Osteocyte (in vitro differentiated cells): ENCODE measurements around the gene ARMC2. TPM values are rescaled to one million over a fixed set of nuclear protein-coding genes. Genes with fewer than 3 reads are reported as not detected.
"Not testable (repeated sequence)": the region's sequence is repeated elsewhere in the genome, so short reads cannot be mapped to it uniquely, and the experiment has no call there.

ENCODE experiments used
- DNase-seq: peaks from one replicate; pipeline ENCODE4 v3.0.0; 2021; ENCODE audit warnings: mixed read lengths; ENCODE audit not compliant: unreplicated experiment; ENCODE audit errors: extremely low spot score
- H3K27ac Mint-ChIP-seq: one replicate; pipeline ENCODE4 v1.8.0; 2021; ENCODE audit warnings: mild to moderate bottlenecking, mixed read lengths; ENCODE audit not compliant: unreplicated experiment
- H3K27me3 Mint-ChIP-seq: one replicate; pipeline ENCODE4 v1.8.0; 2021; ENCODE audit warnings: mixed read lengths; ENCODE audit not compliant: unreplicated experiment
- H3K36me3 Mint-ChIP-seq: one replicate; pipeline ENCODE4 v1.8.0; 2021; ENCODE audit warnings: mixed read lengths; ENCODE audit not compliant: unreplicated experiment
- H3K4me1 Mint-ChIP-seq: one replicate; pipeline ENCODE4 v1.8.0; 2021; ENCODE audit warnings: mixed read lengths; ENCODE audit not compliant: unreplicated experiment
- H3K4me3 Mint-ChIP-seq: one replicate; pipeline ENCODE4 v1.8.0; 2021; ENCODE audit warnings: mild to moderate bottlenecking, moderate library complexity, mixed read lengths; ENCODE audit not compliant: unreplicated experiment
- H3K9me3 Mint-ChIP-seq: one replicate; pipeline ENCODE4 v1.8.0; 2021; ENCODE audit warnings: mixed read lengths; ENCODE audit not compliant: unreplicated experiment
- total RNA-seq: library from RNA; stranded (reverse); gene quantifications from 2 replicates; pipeline ENCODE4 v1.2.1, GENCODE V29; 2021
- TF ChIP-seq, protein P1 (sequence below): fragments of 200-600 bp; sonication (generic); IDR thresholded peaks from 2 replicates; pipeline ENCODE4 v1.5.0; 2021; ENCODE audit warnings: antibody characterized with exemption, mild to moderate bottlenecking, moderate library complexity

The ARMC2 gene
- total RNA-seq, 1 donor from 2014 or later = 8.3 TPM

DNA sequence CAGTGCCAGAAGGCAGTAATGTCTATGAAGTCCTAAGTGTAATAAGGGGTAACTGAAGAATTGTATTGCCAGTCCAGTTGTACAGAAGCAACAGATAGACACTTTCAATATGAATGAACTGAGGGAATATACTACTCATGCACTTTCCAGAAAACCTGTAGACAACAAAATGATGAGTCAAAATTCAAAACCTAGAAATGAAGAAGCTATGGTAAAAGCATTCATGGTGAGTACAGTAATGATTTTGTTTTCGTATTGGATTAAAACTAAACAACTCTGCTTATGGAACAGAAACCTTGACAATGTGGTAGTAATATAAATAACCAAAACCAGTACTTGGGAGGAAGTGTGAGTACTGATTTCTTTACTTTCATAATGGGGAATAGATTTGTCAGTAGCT, 35.0 kb downstream of the ARMC2 start:
- TF ChIP-seq, protein P1, sequence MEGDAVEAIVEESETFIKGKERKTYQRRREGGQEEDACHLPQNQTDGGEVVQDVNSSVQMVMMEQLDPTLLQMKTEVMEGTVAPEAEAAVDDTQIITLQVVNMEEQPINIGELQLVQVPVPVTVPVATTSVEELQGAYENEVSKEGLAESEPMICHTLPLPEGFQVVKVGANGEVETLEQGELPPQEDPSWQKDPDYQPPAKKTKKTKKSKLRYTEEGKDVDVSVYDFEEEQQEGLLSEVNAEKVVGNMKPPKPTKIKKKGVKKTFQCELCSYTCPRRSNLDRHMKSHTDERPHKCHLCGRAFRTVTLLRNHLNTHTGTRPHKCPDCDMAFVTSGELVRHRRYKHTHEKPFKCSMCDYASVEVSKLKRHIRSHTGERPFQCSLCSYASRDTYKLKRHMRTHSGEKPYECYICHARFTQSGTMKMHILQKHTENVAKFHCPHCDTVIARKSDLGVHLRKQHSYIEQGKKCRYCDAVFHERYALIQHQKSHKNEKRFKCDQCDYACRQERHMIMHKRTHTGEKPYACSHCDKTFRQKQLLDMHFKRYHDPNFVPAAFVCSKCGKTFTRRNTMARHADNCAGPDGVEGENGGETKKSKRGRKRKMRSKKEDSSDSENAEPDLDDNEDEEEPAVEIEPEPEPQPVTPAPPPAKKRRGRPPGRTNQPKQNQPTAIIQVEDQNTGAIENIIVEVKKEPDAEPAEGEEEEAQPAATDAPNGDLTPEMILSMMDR = no peak
- Mint-ChIP-seq H3K36me3 (peaks cover 18% of the 10 kb centered on the region), H3K4me3 (no peak overlapping the region), H3K27ac (no peak overlapping the region), H3K27me3 (no peaks in the 10 kb centered on the region), H3K4me1 (peaks cover 1% of the 10 kb centered on the region), H3K9me3 (peaks cover 9% of the 10 kb centered on the region)
- DNase-seq = no peak

DNA sequence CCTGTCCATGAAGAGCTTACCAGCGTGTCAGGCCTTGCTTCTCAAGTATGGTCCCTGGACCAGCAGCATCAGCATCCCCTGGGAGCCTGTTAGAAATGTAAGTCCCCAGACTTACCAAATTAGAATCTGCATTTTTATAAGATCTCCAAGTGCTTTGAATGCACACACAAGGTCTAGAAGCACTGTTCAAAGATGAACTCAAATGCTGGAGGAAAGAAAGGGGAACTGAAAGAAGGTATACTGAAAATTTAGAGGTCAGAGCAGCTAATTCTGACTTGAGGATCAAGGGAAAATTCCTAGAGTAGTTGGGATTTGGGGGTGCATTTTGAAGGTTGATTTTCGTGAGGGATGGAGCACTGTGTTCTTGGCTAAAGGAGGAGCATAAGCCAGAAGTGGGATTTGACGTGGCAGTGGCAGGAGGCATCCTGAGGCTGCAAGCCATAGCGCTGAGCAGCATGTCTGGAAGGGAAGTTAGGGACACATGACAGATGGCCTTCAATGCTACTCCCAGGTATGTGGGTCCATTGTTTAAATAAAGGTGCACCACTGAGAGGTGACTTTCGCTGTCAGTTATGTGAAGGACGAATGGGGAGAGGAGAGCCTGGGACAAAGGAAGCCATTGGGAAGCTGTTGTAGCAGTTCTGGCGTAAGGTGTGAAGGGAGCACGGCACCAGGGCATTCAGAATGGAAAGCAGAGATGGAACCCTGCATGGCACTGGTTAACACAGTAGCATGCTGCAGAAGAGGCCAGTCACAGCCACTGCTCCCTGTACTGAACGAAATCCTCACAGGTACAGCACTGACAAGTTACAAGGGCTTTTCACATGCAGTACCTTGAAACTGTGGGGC, 36.2 kb downstream of the ARMC2 start:
- Mint-ChIP-seq H3K27me3 (no peaks in the 10 kb centered on the region), H3K9me3 (peaks cover 9% of the 10 kb centered on the region), H3K4me3 (no peak overlapping the region), H3K4me1 (no peaks in the 10 kb centered on the region), H3K27ac (no peak overlapping the region), H3K36me3 (peaks cover 16% of the 10 kb centered on the region)
- TF ChIP-seq, protein P1 = no peak
- no peak for DNase-seq

DNA sequence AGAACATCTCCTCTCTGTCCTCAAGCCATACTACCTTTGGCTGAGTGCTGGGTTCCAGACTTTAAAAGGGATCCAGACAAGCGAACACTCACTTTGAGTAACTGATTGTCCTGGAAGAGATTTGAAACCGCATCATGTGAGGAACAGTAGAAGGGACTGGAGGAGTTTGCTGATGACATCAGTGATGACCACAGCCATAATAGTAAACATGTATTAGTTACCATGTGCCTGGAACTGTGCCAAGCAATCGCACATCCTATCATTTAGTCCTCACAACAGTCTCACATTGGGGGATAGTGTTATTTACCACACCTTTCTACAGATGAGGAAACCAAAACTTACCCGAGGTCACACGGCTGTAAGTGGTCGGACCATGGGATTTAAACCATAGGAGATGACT, 39.8 kb downstream of the ARMC2 start:
- Mint-ChIP-seq H3K27me3 (no peaks in the 10 kb centered on the region), H3K4me3 (no peak overlapping the region), H3K4me1 (no peaks in the 10 kb centered on the region), H3K9me3 (peaks cover under 1% of the 10 kb centered on the region), H3K27ac (no peak overlapping the region), H3K36me3 (peaks cover 3% of the 10 kb centered on the region)
- DNase-seq = no peak
- TF ChIP-seq, protein P1 = no peak

DNA sequence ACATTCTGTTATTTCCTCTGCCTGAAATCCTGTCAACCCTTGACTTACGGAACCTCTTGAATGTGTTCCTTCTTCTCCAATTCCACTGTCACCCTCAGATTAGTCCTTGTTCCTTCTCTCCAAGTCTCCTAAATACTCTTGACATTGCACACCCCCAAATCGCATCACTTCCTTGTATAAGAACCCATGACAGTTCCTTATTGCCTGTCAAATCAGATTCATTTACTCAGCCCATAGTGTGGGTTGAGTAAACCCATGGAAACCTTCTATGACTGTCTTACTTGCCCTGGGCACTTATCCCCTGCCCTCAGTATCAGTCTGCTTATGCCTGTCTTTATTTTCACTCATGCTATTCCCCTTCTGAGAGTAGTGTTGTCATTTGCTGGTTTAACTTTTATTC, 40.5 kb downstream of the ARMC2 start:
- TF ChIP-seq, protein P1 = no peak
- no peaks in the 10 kb centered on the region for H3K9me3 Mint-ChIP-seq
- no peak overlapping the region for H3K4me3 Mint-ChIP-seq
- no peaks in the 10 kb centered on the region for H3K27me3 Mint-ChIP-seq
- H3K36me3 Mint-ChIP-seq = no peaks in the 10 kb centered on the region
- H3K4me1 Mint-ChIP-seq = peaks cover 4% of the 10 kb centered on the region
- no peak for DNase-seq
- no peak overlapping the region for H3K27ac Mint-ChIP-seq

DNA sequence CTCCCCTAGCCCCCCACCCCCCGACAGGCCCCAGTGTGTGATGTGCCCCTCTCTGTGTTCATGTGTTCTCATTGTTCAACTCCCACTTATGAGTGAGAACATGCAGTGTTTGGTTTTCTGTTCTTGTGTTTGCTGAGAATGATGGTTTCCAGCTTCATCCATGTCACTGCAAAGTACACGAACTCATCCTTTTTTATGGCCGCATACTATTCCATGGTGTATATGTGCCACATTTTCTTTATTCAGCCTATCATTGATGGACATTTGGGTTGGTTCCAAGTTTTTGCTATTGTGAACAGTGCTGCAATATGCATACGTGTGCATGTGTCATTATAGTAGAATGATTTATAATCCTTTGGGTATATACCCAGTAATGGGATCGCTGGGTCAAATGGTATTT, 42.7 kb downstream of the ARMC2 start:
- not testable (repeated sequence) for H3K27ac Mint-ChIP-seq, H3K4me3 Mint-ChIP-seq, H3K27me3 Mint-ChIP-seq, DNase-seq, H3K36me3 Mint-ChIP-seq, H3K9me3 Mint-ChIP-seq
- H3K4me1 Mint-ChIP-seq = peaks cover 13% of the 10 kb centered on the region
